Dermis microvascular lymphatic vessel endothelial cell (primary cell): ENCODE measurements around the gene UCP2. TPM values are rescaled to one million over a fixed set of nuclear protein-coding genes. Genes with fewer than 3 reads are reported as not detected.
A peak's percentile ranks its signal among the peaks of the same experiment; 100 is the strongest.
"Not testable (repeated sequence)": the region's sequence is repeated elsewhere in the genome, so short reads cannot be mapped to it uniquely, and the experiment has no call there.

Experiments used
- DNase-seq, 2 donors: peaks; one replicate each; pipeline versions ENCODE4 v3.0.0 to v3.0.0-alpha.2; 2010; ENCODE audit warnings: low read depth in 2 of 2
- total RNA-seq: library from RNA; depleted of rRNA; stranded (reverse); fragments of >200 nt; gene quantifications from 2 replicates; pipeline ENCODE4 v1.2.1, GENCODE V29; 2014

Gene UCP2
- total RNA-seq, 1 donor from 2014 or later, result 7.6 TPM

- no peak for DNase-seq
Observed at GRCh38 chr11:73996161-73996747, 13.6 kb upstream of the UCP2 start.

- DNase-seq, result no peak
Observed at GRCh38 chr11:73995731-73996130, 13.1 kb upstream of the UCP2 start.

DNA sequence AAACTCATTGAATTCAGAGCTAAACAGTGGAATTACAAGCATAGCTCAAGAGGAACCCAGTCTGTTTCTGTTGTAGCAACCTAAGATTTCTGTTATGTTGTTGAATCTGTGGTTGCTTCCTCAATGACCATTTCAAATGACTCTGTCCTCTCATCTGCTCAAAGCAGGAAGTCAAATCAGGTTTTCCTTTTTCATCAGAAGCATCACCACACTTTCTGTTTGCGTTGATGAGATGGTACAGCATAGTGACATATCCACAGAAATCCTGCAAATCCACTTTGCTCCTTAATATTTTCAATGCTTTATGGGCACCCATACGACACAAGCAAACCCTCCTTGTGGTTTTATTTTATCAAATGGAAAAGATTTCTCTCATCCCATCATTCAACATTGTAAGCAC lies 12.6 kb upstream of the UCP2 start:
- peak; percentile 58 to 60 for DNase-seq

DNA sequence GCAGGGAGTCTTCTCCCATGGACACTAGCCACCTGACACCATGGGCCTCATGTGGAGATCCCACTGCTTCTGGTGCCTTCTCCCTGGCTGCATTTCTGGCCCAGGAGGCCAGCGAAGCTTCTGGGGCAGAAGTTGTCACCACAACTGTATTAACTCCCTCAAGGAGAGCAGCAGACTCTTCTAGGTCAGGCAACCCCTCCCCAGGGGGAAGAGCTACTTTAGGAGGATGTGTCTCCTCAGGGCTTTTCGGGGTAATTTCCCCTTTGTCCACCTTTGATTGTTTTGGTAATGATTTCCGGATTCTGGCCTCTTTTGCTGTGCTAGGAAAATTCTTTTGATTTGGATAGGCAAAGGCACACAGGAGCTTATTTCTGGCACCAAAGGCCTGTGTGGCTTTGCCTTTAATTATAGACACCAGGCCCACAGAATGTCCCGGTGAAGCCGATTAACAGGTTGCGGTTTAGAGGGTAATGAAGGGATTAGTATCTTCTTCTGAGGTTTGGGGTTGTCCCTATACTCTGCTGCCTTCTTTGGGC lies 8.9 kb upstream of the UCP2 start:
- DNase-seq, result no peak

DNA sequence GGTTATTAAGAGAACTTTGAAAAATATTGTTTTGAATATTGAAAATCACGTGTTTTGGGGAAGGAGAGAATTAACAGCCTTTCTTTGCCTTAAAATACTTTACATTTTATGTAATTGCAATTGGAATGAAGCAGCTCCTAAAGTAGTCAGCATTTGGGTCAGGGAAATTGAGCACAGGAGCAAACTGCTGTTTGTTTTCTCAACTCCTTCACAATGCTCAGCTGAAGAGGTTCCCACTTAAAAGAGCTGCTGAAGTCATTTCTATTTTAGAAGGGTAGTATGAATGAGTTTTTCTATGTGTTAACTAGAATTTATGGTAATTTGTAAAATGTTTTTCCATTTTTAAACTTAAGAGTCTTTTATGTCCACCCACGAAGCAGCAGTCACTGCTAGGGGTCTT lies 8.1 kb upstream of the UCP2 start:
- DNase-seq, result no peak

- peak in 1 of 2 donors; percentile 15 for DNase-seq
Observed at GRCh38 chr11:73989156-73989555, 6.5 kb upstream of the UCP2 start.

DNA sequence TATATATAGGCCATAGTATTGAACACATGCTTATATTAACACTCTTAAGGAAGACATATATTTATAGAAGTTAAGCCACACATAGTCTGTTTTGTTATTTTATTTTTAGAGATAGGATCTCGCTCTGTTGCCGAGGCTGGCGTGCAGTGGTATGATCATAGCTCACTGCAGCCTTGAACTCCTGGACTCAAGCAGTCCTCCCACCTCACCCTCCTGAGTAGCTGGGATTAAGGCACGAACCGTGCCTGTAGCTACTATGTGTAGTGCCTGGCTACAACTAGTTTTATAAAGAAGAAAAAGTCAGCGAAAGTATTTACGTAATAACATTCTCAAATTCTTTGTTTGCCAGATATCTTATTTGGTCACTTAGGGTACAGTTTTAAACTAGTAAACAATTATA lies 5.6 kb upstream of the UCP2 start:
- no peak for DNase-seq

- DNase-seq, result not testable (repeated sequence)
Observed at GRCh38 chr11:73985661-73986060, 3.0 kb upstream of the UCP2 start.

GRCh38 chr11:73983741-73984538 lies 1.3 kb upstream of the UCP2 start:
- peak in 1 of 2 donors; percentile 14 for DNase-seq

- DNase-seq, result peak; percentile 83 to 96
Observed at GRCh38 chr11:73982990-73983740, 522 bp upstream of the UCP2 start.

DNA sequence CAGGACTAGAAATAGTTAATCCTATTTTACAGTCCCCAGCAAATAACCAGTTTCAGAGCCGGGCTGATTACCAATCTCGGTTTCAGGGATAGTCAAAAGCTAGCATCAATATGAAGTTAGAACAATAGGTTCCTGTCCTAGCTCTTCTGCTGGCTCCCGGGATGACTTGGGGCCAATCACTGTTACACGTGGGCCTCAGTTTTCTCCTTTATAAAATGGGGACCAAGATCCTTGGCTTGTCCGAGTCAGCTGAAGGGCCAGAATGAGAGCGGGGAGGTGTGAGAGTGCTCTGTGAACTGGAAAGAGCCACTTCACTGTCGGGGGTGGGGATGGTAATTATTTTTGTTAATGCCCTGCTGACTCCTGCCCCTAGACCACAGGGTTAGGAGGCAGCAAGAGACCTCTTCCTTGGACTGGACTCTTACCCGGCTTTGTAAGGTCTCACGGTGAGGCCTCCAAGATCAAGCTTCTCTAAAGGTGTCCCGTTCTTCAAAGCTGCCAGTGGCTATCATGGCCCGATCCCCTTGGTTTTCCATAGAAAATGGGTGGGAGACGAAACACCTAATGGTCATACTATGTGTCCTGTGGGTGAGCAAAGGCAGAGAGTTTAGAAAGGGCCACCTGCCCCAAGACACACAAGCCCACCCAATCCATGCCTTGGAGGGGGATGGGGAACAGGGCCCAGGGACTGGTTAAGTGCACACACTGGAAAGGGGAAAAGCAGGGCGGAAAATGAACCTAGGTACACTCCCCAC lies 1.4 kb downstream of the UCP2 start:
- DNase-seq, result no peak

DNA sequence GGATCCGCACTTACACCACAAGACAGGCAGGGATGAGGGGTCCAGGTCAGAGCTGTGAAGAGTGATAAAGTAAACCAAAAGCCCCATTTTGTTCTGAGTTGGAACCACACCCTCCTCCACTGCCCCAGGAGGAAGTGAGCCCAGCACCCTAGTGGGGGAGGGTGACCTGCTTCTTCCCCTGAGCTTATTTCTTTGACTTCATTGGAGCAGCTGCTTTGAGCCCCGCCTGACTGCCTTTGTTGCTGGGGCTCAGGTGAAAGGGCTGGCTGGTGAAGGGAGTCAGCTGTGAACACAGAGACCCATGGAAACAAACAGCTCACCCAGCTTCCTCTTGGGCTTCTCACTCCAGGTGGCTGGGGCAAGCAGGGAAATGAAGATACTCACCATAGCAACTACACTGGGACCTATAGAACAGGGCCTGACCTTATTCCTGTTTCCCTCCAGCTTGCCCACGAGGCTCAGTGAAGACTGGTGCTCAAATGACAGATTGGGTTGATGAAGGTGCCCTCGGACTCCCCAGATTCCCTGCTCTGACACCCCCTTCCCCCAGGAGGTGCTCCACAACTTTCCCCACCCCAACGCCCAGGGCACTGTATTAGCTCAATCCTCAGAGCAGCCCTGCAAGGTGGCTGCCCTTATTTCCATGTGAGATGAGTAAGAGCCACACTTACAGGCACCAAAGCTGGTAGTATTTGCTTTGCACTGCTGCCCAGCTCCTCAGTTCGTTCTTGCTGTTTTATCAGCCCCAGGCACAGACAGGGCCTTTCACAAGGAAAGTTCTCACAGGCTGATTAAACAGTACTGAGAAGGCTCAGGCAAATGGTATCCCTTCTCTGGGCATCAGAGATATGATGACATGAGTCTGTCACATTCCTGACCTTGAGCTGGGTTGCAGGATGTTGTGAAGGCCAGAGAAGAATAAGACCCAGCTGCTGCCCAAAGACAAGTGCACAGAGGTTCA lies 2.4 kb downstream of the UCP2 start:
- DNase-seq, result peak; percentile 65 to 79

DNA sequence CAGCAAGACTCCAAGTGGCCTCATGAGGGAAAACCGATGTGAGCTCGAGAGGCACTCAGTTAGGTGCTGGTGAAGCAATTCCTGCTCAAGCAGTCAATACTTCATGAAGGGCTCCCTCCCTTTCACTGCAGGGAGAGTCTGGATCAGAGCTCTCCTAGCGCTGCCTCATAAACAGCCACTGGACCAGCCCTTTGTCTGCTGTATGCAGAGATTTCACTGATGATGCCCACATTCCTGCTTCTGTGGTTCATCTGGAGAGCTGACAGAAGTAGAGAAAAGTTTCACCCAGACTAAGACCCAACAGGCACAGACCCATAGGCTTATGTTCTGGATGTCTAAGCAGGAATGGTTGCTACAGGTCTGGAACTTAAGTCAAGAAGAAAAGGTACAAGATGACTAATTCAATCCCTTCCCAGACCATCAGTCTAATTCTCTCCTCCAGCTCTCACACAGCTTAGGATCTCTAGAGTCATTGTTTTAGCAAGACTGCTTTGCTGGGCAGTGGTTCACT lies 4.0 kb downstream of the UCP2 start:
- no peak for DNase-seq

- no peak for DNase-seq
Observed at GRCh38 chr11:73977856-73978519, 4.7 kb downstream of the UCP2 start.

GRCh38 chr11:73976451-73977151 lies 6.0 kb downstream of the UCP2 start:
- DNase-seq, result no peak

DNA sequence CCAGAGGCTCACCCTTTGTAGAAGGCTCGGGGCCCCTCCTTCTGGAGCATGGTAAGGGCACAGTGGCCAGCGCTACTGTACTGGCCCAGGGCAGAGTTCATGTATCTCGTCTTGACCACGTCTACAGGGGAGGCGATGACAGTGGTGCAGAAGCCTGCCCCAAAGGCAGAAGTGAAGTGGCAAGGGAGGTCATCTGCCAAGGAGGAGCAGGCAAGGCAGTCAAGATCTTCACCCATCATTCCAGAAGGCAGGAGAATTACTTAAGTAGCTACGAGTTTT lies 7.2 kb downstream of the UCP2 start:
- DNase-seq, result no peak

GRCh38 chr11:73974604-73975478 lies 7.8 kb downstream of the UCP2 start:
- no peak for DNase-seq
